ENCODE data around the gene IL3. TPM values are rescaled to one million over a fixed set of nuclear protein-coding genes. Genes with fewer than 3 reads are reported as not detected.
A peak's percentile ranks its signal among the peaks of the same experiment; 100 is the strongest.

The IL3 gene
- total RNA-seq, 2 experiments from 2014 or later, result 0.25 to 0.98 TPM

DNA sequence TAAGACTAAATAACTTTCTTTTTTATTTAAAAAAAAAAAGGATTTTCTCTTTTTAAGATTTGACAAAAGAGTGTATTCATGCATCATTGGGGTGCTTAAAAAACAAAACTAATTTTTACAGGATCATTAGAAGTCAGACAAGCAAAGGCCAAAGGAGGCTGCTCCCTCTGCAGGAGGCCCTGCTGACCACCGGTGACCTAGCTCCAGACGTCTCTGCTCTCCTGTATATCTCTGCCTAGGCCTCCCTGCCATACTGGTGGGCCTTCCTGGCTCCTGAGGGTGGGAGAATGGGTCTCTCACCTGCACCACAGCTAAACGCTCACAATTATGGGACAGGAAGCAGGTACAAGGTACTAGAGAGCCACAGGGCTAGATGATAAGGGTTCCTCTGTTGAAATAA, 49.7 kb downstream of the IL3 start:
- Mint-ChIP-seq H3K9me3 (peaks cover 7% of the 10 kb centered on the region), H3K4me3 (peak overlapping the region; percentile 66), H3K36me3 (ENCODE audit: low read depth) (peaks cover 35% of the 10 kb centered on the region), H3K27ac (peak overlapping the region; percentile 92), H3K4me1 (ENCODE audit: low read depth) (peaks cover 83% of the 10 kb centered on the region), H3K27me3 (no peaks in the 10 kb centered on the region)
- intact Hi-C loops (cut with micrococcal nuclease), result loop anchor here (5.0 kb wide), 1 partner anchor 38 kb away; the partner anchor contains the start of gene CSF2
- DNase-seq, result no peak
- ChIA-PET CTCF (interaction anchor here (0.8 to 3.2 kb wide), 3 partner anchors 12 to 70 kb away, joined by 3 to 14 read pairs (median 7); no protein-coding TSS in a partner anchor), POLR2A (interaction anchor here (2.9 kb wide), 1 partner anchor 8 kb away, joined by 15 read pairs; no protein-coding TSS in a partner anchor)
- peak; percentile 6 for ATAC-seq
- TF ChIP-seq, protein P1, sequence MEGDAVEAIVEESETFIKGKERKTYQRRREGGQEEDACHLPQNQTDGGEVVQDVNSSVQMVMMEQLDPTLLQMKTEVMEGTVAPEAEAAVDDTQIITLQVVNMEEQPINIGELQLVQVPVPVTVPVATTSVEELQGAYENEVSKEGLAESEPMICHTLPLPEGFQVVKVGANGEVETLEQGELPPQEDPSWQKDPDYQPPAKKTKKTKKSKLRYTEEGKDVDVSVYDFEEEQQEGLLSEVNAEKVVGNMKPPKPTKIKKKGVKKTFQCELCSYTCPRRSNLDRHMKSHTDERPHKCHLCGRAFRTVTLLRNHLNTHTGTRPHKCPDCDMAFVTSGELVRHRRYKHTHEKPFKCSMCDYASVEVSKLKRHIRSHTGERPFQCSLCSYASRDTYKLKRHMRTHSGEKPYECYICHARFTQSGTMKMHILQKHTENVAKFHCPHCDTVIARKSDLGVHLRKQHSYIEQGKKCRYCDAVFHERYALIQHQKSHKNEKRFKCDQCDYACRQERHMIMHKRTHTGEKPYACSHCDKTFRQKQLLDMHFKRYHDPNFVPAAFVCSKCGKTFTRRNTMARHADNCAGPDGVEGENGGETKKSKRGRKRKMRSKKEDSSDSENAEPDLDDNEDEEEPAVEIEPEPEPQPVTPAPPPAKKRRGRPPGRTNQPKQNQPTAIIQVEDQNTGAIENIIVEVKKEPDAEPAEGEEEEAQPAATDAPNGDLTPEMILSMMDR (IDR thresholded peaks at IDR 0.05), result no peak

DNA sequence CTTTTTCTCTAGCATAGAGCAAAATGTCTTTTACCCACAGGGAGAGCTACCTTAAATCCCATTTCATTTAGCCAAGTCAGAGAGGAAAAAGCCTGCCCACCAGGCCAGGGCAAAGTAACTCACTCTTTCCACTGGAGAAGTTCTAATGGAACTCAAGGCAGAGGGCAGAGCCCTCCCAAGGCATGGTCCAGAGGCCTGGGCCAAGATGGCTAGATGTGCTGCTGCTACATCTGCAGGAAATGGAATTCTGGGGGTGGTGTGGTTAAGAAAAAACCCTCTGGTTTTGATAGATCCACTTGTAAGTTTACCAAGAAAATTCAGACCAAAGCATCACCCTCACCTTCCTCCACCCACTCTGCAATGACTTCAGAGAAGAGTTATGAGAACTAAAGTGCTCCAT, 50.5 kb downstream of the IL3 start:
- peaks cover 7% of the 10 kb centered on the region for H3K9me3 Mint-ChIP-seq
- CTCF ChIA-PET, result interaction anchor here (0.8 to 3.2 kb wide), 4 partner anchors 8 to 69 kb away, joined by 3 to 14 read pairs (median 5); no protein-coding TSS in a partner anchor
- POLR2A ChIA-PET, result interaction anchor here (2.9 kb wide), 1 partner anchor 9 kb away, joined by 15 read pairs; no protein-coding TSS in a partner anchor
- ATAC-seq, result peak; percentile 57
- peaks cover 35% of the 10 kb centered on the region for H3K36me3 Mint-ChIP-seq (ENCODE audit: low read depth)
- peak; percentile 68 for DNase-seq
- peak overlapping the region; percentile 66 for H3K4me3 Mint-ChIP-seq
- no peaks in the 10 kb centered on the region for H3K27me3 Mint-ChIP-seq
- TF ChIP-seq, protein P1 (IDR thresholded peaks at IDR 0.05), result no peak
- peaks cover 83% of the 10 kb centered on the region for H3K4me1 Mint-ChIP-seq (ENCODE audit: low read depth)
- intact Hi-C loops (cut with micrococcal nuclease), result loop anchor here (1.0 to 5.0 kb wide), 2 partner anchors 9 to 39 kb away; partner anchors contain the start of gene CSF2
- H3K27ac Mint-ChIP-seq, result peak overlapping the region; percentile 92

GRCh38 chr5:132112111-132112510, 51.7 kb downstream of the IL3 start:
- Mint-ChIP-seq H3K27ac (peak overlapping the region; percentile 60), H3K36me3 (ENCODE audit: low read depth) (peaks cover 31% of the 10 kb centered on the region), H3K4me3 (peak overlapping the region; percentile 14), H3K9me3 (peaks cover 7% of the 10 kb centered on the region), H3K27me3 (no peaks in the 10 kb centered on the region), H3K4me1 (ENCODE audit: low read depth) (peaks cover 82% of the 10 kb centered on the region)
- ChIA-PET POLR2A (interaction anchor here (2.9 kb wide), 1 partner anchor 10 kb away, joined by 15 read pairs; no protein-coding TSS in a partner anchor), CTCF (interaction anchor here (1.9 to 3.2 kb wide), 4 partner anchors 9 to 68 kb away, joined by 7 to 14 read pairs (median 8); no protein-coding TSS in a partner anchor)
- intact Hi-C loops (cut with micrococcal nuclease), result loop anchor here (5.0 kb wide), 1 partner anchor 40 kb away; the partner anchor contains the start of gene CSF2
- ATAC-seq (no peak), DNase-seq (no peak)
- TF ChIP-seq, protein P1 (IDR thresholded peaks at IDR 0.05), result no peak

Other genes starting within 250 kb of the IL3 start
- not detected for gene MEIKIN, start 115.0 kb upstream of the IL3 start, total RNA-seq
- gene ACSL6, start 49.0 kb upstream of the IL3 start, total RNA-seq, result 1 to 10 TPM; 3.3 to 4.7 TPM
- gene CSF2, start 13.1 kb downstream of the IL3 start, total RNA-seq, result 10 to 100 TPM; 61.5 to 64.1 TPM
- gene P4HA2, start 167.2 kb downstream of the IL3 start, total RNA-seq, result 10 to 100 TPM; 17.3 to 18.6 TPM
- not detected for gene PDLIM4, start 197.0 kb downstream of the IL3 start, total RNA-seq
- under 1 TPM; 0.74 to 0.88 TPM for gene SLC22A4, start 233.7 kb downstream of the IL3 start, total RNA-seq

All from activated CD8-positive, alpha-beta T cell treated with anti-CD3 and anti-CD28 coated beads for 36 hours (primary cell).